GM19035 (cell line): ENCODE results near the gene ZMYND11.

ENCODE experiments used
- ATAC-seq: cut with Tn5 transposase; IDR thresholded peaks from one replicate; pipeline ENCODE4 v1.9.1; 2021; ENCODE audit not compliant: unreplicated experiment

Gene ZMYND11

GRCh38 chr10:191703-192518 lies 56.7 kb downstream of the ZMYND11 start:
- no peak for ATAC-seq

GRCh38 chr10:194281-194680 lies 59.0 kb downstream of the ZMYND11 start:
- ATAC-seq: no peak

DNA sequence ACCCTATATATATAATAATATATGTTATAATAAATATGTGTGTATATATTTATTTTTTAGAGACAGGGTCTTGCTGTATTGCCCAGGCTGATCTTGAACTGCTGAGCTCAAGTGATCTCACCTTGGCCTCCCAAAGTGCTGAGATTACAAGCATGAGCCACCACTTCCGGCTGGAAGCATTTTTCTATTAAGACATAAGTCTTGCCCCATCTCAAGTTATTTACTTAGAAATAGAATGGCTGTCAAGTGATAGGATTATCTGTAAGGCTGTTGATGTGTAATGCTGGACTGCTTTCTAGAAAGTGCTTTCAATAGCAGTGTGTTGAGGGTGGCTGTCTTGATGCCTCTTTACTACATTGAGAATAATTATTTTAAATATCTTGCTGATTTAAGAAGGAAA lies 65.2 kb downstream of the ZMYND11 start:
- no peak for ATAC-seq

DNA sequence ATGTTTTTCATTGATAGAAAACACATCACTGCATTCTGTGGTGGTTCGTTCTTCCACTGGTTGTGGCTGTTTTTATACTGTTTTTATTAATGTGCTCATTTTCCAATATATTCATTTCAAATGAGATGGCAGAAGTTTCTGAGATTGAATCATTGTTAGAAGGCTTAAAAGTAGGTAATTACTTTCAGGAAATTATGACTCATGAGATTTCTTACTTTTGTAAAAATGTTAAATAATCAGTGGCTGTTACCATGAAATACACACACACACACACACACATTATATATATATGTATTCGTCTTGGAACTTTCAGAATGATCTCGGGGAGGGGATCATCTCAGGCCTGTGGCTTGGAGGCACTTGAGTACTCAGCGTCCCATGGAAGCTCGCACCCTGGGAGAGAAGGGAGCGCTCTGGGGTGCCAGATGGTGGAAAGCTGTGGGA lies 66.1 kb downstream of the ZMYND11 start:
- ATAC-seq: no peak

- ATAC-seq: no peak
These were observed 73.4 kb downstream of the ZMYND11 start for GRCh38 chr10:208616-209015.

DNA sequence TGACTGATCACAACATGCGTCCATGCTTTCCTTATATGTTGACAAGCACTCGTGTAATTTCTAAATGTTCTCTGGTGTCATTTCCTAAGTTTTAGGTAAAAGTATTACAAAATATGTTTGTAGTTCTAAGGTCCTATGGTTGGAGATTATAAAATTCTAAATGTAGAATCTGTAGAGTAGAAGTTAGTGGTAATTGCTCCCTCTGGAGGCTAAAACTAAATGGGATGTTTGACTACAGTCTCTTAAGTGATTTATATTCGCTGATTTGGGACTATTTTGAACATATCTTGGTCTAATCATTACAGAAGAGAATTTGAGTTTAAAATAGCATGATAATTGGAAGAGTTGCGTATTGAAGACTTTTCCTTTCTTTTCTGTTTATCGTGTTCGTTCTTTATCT lies 74.1 kb downstream of the ZMYND11 start:
- no peak for ATAC-seq

GRCh38 chr10:210297-210696 lies 75.0 kb downstream of the ZMYND11 start:
- no peak for ATAC-seq

GRCh38 chr10:215444-215843 lies 80.2 kb downstream of the ZMYND11 start:
- ATAC-seq: no peak

DNA sequence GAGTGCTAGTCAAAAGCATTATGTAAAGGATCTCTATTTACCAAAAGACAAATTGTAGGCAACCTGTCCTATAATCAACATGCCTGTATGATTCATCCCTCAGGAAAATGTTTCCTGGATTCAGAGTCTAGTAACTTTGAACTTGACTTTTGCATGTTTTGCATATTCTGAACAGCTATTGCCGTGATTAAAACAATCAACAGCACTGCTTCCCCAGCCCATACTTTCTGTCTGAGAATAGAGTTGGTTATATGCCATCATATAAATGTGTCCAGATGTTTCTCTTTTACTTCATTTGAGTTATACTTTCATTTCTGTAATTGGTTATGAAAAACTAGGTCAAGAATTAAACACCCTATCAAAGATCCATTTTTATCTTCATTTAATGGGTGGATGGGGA lies 83.5 kb downstream of the ZMYND11 start:
- ATAC-seq: no peak

- ATAC-seq: no peak
These were observed 84.6 kb downstream of the ZMYND11 start for GRCh38 chr10:219731-220472.

DNA sequence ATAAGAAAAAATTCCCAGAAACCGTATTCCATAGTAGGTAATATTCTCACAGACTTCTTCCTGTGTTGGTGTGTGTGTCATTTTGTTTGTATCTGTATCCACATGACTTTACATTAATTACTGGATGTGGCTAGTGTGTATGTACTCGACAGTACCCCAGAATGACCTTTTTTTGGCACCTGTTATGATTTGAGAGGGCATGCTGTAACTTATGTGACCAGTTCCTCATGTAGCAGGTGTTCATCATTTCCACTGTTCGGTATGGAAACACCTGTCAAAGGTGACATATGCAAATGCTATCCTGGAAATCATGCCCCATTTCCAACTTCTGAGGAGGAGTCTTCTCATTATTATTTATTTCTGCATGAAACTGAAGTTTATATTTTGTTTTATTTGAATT lies 89.3 kb downstream of the ZMYND11 start:
- no peak for ATAC-seq

- ATAC-seq: no peak
These were observed 90.8 kb downstream of the ZMYND11 start for GRCh38 chr10:226018-226417.

- no peak for ATAC-seq
These were observed 91.8 kb downstream of the ZMYND11 start for GRCh38 chr10:227014-227413.

- ATAC-seq: no peak
These were observed 93.1 kb downstream of the ZMYND11 start for GRCh38 chr10:228366-228765.

GRCh38 chr10:230758-231157 lies 95.5 kb downstream of the ZMYND11 start:
- ATAC-seq: no peak

- ATAC-seq: no peak
These were observed 96.8 kb downstream of the ZMYND11 start for GRCh38 chr10:232061-232460.

- ATAC-seq: no peak
These were observed 97.6 kb downstream of the ZMYND11 start for GRCh38 chr10:232878-233277.

DNA sequence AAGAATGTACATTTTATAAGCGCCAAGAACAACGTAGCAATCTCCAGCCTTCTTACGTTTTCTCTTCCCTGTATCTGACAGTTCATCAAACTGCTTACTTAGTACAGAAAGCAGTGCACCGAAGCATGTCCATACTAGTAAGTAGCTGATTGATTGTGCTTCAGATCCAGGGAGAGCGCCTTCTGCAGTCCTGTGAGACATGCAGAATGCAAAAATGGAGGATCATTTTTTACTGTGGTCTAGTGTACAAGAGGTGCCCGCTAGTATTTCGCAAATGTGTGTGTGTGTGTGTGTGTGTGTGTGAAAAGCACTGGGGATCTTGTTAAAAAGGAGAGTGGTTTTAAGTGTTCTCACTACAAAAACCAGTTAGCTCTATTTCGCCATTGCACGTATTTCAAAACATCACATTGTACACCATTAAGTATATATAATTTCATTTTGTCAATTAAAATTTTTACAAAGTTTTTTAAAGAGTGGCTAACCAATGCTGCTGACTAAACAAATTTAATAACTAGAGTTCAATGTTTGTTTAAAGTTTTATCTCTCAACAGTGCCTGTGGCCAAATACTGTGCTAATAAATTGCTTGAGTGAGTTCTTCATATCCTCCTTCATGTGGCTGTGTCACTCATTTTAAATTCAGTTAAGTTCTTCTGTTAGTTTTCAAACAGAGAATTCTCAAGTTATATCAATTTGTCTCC lies 99.6 kb downstream of the ZMYND11 start:
- no peak for ATAC-seq

DNA sequence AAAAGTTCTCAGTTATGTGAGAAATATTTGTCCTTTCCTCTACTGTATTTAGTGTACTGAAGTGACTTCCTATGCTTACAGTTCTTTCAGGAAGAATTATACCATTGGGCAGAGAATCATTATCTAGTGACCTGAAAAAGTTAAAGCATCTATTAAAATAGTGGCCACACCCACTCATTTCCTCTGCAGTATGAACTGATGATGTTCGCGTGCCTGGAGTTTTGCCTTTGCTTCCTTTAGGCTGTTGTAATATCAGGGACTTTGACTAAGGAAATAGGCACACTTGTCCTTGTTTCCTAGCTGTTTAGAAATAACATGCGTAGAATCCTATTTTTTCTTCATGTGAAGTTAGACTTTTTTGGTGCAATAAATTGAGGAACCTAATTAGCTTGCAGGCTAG lies 100.7 kb downstream of the ZMYND11 start:
- ATAC-seq: no peak

DNA sequence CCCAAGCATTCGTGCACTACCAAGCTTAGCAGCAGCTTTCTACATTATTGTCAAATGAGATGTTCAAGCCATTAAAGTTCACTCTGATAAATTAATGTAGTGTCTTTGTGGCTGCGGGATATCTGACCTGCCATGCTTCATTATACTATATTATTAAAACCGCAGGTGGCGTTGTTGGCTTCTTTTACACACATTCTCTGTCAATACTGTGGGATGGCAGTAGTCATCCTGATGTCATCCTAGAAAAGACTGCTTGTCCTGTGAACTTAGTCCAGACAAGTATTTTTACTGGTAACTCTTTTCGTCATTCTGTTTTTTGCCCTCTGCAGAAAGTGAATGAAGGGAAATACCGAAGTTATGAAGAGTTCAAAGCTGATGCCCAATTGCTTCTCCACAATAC lies 103.9 kb downstream of the ZMYND11 start:
- no peak for ATAC-seq

- ATAC-seq: no peak
These were observed 106.2 kb downstream of the ZMYND11 start for GRCh38 chr10:241451-241850.
